ENCODE data around the gene PTK7.

The PTK7 gene

GRCh38 chr6:43181621-43181941, 105.5 kb downstream of the PTK7 start:
- no peak for DNase-seq

GRCh38 chr6:43181942-43182860, 106.1 kb downstream of the PTK7 start, which contains the start of gene CUL9:
Gene CUL9, plus strand, starts transcription at chr6:43182196. Its CDS starts 2,115 bp downstream, at chr6:43184311.
- DNase-seq, result peak; percentile 52

- no peak for DNase-seq
Observed at GRCh38 chr6:43183441-43183840, 107.3 kb downstream of the PTK7 start.

GRCh38 chr6:43184268-43184985, 108.3 kb downstream of the PTK7 start:
- DNase-seq, result no peak

- DNase-seq, result no peak
Observed at GRCh38 chr6:43185391-43185985, 109.4 kb downstream of the PTK7 start.

GRCh38 chr6:43186019-43186418, 109.9 kb downstream of the PTK7 start:
- DNase-seq, result no peak

GRCh38 chr6:43186706-43187105, 110.6 kb downstream of the PTK7 start:
- no peak for DNase-seq

- DNase-seq, result no peak
Observed at GRCh38 chr6:43187821-43188220, 111.7 kb downstream of the PTK7 start.

- DNase-seq, result no peak
Observed at GRCh38 chr6:43188426-43188825, 112.3 kb downstream of the PTK7 start.

- DNase-seq, result no peak
Observed at GRCh38 chr6:43189776-43190304, 113.7 kb downstream of the PTK7 start.

- DNase-seq, result no peak
Observed at GRCh38 chr6:43192911-43193310, 116.8 kb downstream of the PTK7 start.

GRCh38 chr6:43193929-43194328, 117.8 kb downstream of the PTK7 start:
- DNase-seq, result no peak

GRCh38 chr6:43196337-43196736, 120.2 kb downstream of the PTK7 start:
- DNase-seq, result no peak

- DNase-seq, result no peak
Observed at GRCh38 chr6:43199912-43200311, 123.8 kb downstream of the PTK7 start.

GRCh38 chr6:43200541-43200940, 124.4 kb downstream of the PTK7 start:
- no peak for DNase-seq

GRCh38 chr6:43202451-43202850, 126.3 kb downstream of the PTK7 start:
- no peak for DNase-seq

- DNase-seq, result no peak
Observed at GRCh38 chr6:43203029-43203717, 127.1 kb downstream of the PTK7 start.

- no peak for DNase-seq
Observed at GRCh38 chr6:43203718-43204095, 127.6 kb downstream of the PTK7 start.

- no peak for DNase-seq
Observed at GRCh38 chr6:43204271-43205105, 128.4 kb downstream of the PTK7 start.

- DNase-seq, result no peak
Observed at GRCh38 chr6:43205849-43206248, 129.7 kb downstream of the PTK7 start.

- DNase-seq, result no peak
Observed at GRCh38 chr6:43207286-43207685, 131.2 kb downstream of the PTK7 start.

Data from fibroblast of skin of right quadriceps (primary cell).